Mesendoderm (in vitro differentiated cells): Measurements from ENCODE around the gene BTBD6.

ENCODE experiments used
- DNase-seq: peaks from one replicate; pipeline ENCODE4 v3.0.0; 2013
- H2AK5ac ChIP-seq: 2 replicates; pipeline ENCODE4 v1.6.1; 2013; ENCODE audit warnings: low read length, inconsistent platforms
- H2BK120ac ChIP-seq: 2 replicates; pipeline ENCODE4 v1.6.1; 2013; ENCODE audit warnings: low read depth, mild to moderate bottlenecking, low read length, moderate library complexity, mixed read lengths
- H2BK15ac ChIP-seq: replicated peaks from 2 replicates; pipeline ENCODE4 v1.6.1; 2013; ENCODE audit warnings: low read depth, mild to moderate bottlenecking, moderate library complexity
- H2BK5ac ChIP-seq: 2 replicates; pipeline ENCODE4 v1.6.1; 2013; ENCODE audit warnings: low read length, inconsistent platforms
- H3K18ac ChIP-seq: 2 replicates; pipeline ENCODE4 v1.6.1; 2013; ENCODE audit warnings: mild to moderate bottlenecking, low read length, mixed read lengths
- H3K23ac ChIP-seq: one replicate; pipeline ENCODE4 v1.6.1; 2013; ENCODE audit warnings: low read length
- H3K27ac ChIP-seq: 2 replicates; pipeline ENCODE4 v1.5.1; 2013; ENCODE audit warnings: low read depth, mild to moderate bottlenecking, inconsistent platforms, low read length, moderate library complexity
- H3K27me3 ChIP-seq: 2 replicates; pipeline ENCODE4 v1.6.1; 2013; ENCODE audit warnings: low read length, control low read depth, mild to moderate bottlenecking, inconsistent platforms; ENCODE audit not compliant: insufficient read depth, poor library complexity
- H3K36me3 ChIP-seq: 2 replicates; pipeline ENCODE4 v1.6.1; 2013; ENCODE audit warnings: low read length, inconsistent platforms; ENCODE audit not compliant: control insufficient read depth, insufficient read depth
- H3K4ac ChIP-seq: one replicate; pipeline ENCODE4 v1.6.1; 2013; ENCODE audit warnings: low read depth, mild to moderate bottlenecking, low read length, moderate library complexity
- H3K4me1 ChIP-seq: 2 replicates; pipeline ENCODE4 v1.6.1; 2013; ENCODE audit warnings: low read depth, low read length, inconsistent platforms; ENCODE audit not compliant: control insufficient read depth
- H3K4me2 ChIP-seq: 2 replicates; pipeline ENCODE4 v1.6.1; 2013; ENCODE audit warnings: low read length
- H3K4me3 ChIP-seq: 2 replicates; pipeline ENCODE4 v1.5.1; 2013; ENCODE audit warnings: mild to moderate bottlenecking, low read length
- H3K56ac ChIP-seq: one replicate; pipeline ENCODE4 v1.6.1; 2013; ENCODE audit warnings: low read length
- H3K79me1 ChIP-seq: 2 replicates; pipeline ENCODE4 v1.6.1; 2013; ENCODE audit warnings: low read length, inconsistent platforms
- H3K79me2 ChIP-seq: 2 replicates; pipeline ENCODE4 v1.6.1; 2013; ENCODE audit warnings: mild to moderate bottlenecking, low read length; ENCODE audit not compliant: control insufficient read depth, insufficient read depth
- H3K9ac ChIP-seq: 2 replicates; pipeline ENCODE4 v1.6.1; 2013; ENCODE audit warnings: low read length, inconsistent platforms
- H4K5ac ChIP-seq: one replicate; pipeline ENCODE4 v1.6.1; 2013; ENCODE audit warnings: low read length
- H4K8ac ChIP-seq: one replicate; pipeline ENCODE4 v1.6.1; 2013; ENCODE audit warnings: low read depth, mild to moderate bottlenecking, control low read depth, low read length, moderate library complexity
- WGBS: extraction: QIAGEN DNeasy Blood & Tissue Kit; methylation state at CpG from one replicate; pipeline ENCODE4 v1.1.7; 2013; ENCODE audit warnings: low lambda C conversion rate, missing lambda C conversion rate; ENCODE audit not compliant: insufficient coverage; ENCODE audit errors: extremely low coverage; 5-methylcytosine and 5-hydroxymethylcytosine counted together

BTBD6 gene

GRCh38 chr14:105268736-105269354 lies 20.5 kb downstream of the BTBD6 start:
- Histone ChIP-seq H3K56ac (no peak overlapping the region), H3K18ac (no peak overlapping the region), H3K4me3 (no peak overlapping the region), H3K4me2 (no peak overlapping the region), H3K36me3 (no peaks in the 10 kb centered on the region), H3K27ac (no peak overlapping the region), H3K4ac (no peak overlapping the region), H2BK15ac (no peak overlapping the region), H3K27me3 (no peaks in the 10 kb centered on the region), H3K23ac (no peak overlapping the region), H3K79me2 (no peaks in the 10 kb centered on the region), H3K4me1 (no peaks in the 10 kb centered on the region), H2BK5ac (no peak overlapping the region), H4K5ac (no peak overlapping the region), H3K9ac (no peak overlapping the region), H4K8ac (no peak overlapping the region), H2AK5ac (no peak overlapping the region), H2BK120ac (no peak overlapping the region), H3K79me1 (no peaks in the 10 kb centered on the region)
- DNase-seq: no peak
- WGBS: no CpG with 5 or more reads among the region's 18 CpGs

GRCh38 chr14:105269405-105269804 lies 21.1 kb downstream of the BTBD6 start:
- Histone ChIP-seq H3K27ac (no peak overlapping the region), H3K4me3 (no peak overlapping the region), H2AK5ac (no peak overlapping the region), H3K27me3 (no peaks in the 10 kb centered on the region), H3K23ac (no peak overlapping the region), H3K56ac (no peak overlapping the region), H2BK120ac (no peak overlapping the region), H3K79me1 (no peaks in the 10 kb centered on the region), H2BK15ac (no peak overlapping the region), H4K5ac (no peak overlapping the region), H3K4ac (no peak overlapping the region), H3K36me3 (no peaks in the 10 kb centered on the region), H3K4me2 (no peak overlapping the region), H3K9ac (no peak overlapping the region), H3K79me2 (no peaks in the 10 kb centered on the region), H3K4me1 (no peaks in the 10 kb centered on the region), H2BK5ac (no peak overlapping the region), H4K8ac (no peak overlapping the region), H3K18ac (no peak overlapping the region)
- no CpG with 5 or more reads among the region's 11 CpGs for WGBS
- DNase-seq: no peak

GRCh38 chr14:105271224-105271890 lies 23.0 kb downstream of the BTBD6 start:
- Histone ChIP-seq H2BK15ac (no peak overlapping the region), H3K9ac (no peak overlapping the region), H4K5ac (no peak overlapping the region), H3K4me2 (no peak overlapping the region), H3K18ac (no peak overlapping the region), H2BK120ac (no peak overlapping the region), H2AK5ac (no peak overlapping the region), H2BK5ac (no peak overlapping the region), H3K56ac (no peak overlapping the region), H3K36me3 (no peaks in the 10 kb centered on the region), H3K4ac (no peak overlapping the region), H3K23ac (no peak overlapping the region), H3K27me3 (no peaks in the 10 kb centered on the region), H3K27ac (no peak overlapping the region), H3K4me3 (no peak overlapping the region), H3K79me2 (no peaks in the 10 kb centered on the region), H3K4me1 (no peaks in the 10 kb centered on the region), H3K79me1 (no peaks in the 10 kb centered on the region), H4K8ac (no peak overlapping the region)
- no peak for DNase-seq
- WGBS: no CpG with 5 or more reads among the region's 22 CpGs

GRCh38 chr14:105272623-105273022 lies 24.3 kb downstream of the BTBD6 start:
- Histone ChIP-seq H3K4ac (no peak overlapping the region), H3K4me2 (no peak overlapping the region), H2BK15ac (no peak overlapping the region), H2BK5ac (no peak overlapping the region), H3K27me3 (no peaks in the 10 kb centered on the region), H3K79me2 (no peaks in the 10 kb centered on the region), H3K18ac (no peak overlapping the region), H2BK120ac (no peak overlapping the region), H3K4me1 (no peaks in the 10 kb centered on the region), H4K8ac (no peak overlapping the region), H3K79me1 (no peaks in the 10 kb centered on the region), H3K36me3 (no peaks in the 10 kb centered on the region), H4K5ac (no peak overlapping the region), H3K4me3 (no peak overlapping the region), H2AK5ac (no peak overlapping the region), H3K27ac (no peak overlapping the region), H3K9ac (no peak overlapping the region), H3K23ac (no peak overlapping the region), H3K56ac (no peak overlapping the region)
- DNase-seq: no peak
- WGBS: no CpG with 5 or more reads among the region's 15 CpGs

GRCh38 chr14:105273062-105273461 lies 24.7 kb downstream of the BTBD6 start:
- no peak overlapping the region for H2BK15ac ChIP-seq
- H3K79me1 ChIP-seq: no peaks in the 10 kb centered on the region
- H3K4me3 ChIP-seq: no peak overlapping the region
- no peak overlapping the region for H3K18ac ChIP-seq
- no peak overlapping the region for H3K4ac ChIP-seq
- no peak overlapping the region for H2AK5ac ChIP-seq
- no peaks in the 10 kb centered on the region for H3K79me2 ChIP-seq
- no peak overlapping the region for H3K4me2 ChIP-seq
- no peak overlapping the region for H3K9ac ChIP-seq
- H3K27me3 ChIP-seq: no peaks in the 10 kb centered on the region
- H3K4me1 ChIP-seq: no peaks in the 10 kb centered on the region
- no peak overlapping the region for H3K27ac ChIP-seq
- H3K56ac ChIP-seq: no peak overlapping the region
- no peak overlapping the region for H2BK5ac ChIP-seq
- no peak overlapping the region for H2BK120ac ChIP-seq
- H3K23ac ChIP-seq: no peak overlapping the region
- no peak for DNase-seq
- H4K8ac ChIP-seq: no peak overlapping the region
- no peak overlapping the region for H4K5ac ChIP-seq
- no peaks in the 10 kb centered on the region for H3K36me3 ChIP-seq
- WGBS: no CpG with 5 or more reads among the region's 12 CpGs

- no peaks in the 10 kb centered on the region for H3K79me2 ChIP-seq
- H3K4me1 ChIP-seq: no peaks in the 10 kb centered on the region
- no peak overlapping the region for H3K18ac ChIP-seq
- no peak overlapping the region for H3K27ac ChIP-seq
- DNase-seq: no peak
- no peak overlapping the region for H4K8ac ChIP-seq
- H3K56ac ChIP-seq: no peak overlapping the region
- no peak overlapping the region for H4K5ac ChIP-seq
- H3K4me2 ChIP-seq: no peak overlapping the region
- no CpG with 5 or more reads among the region's 6 CpGs for WGBS
- H2BK5ac ChIP-seq: no peak overlapping the region
- no peak overlapping the region for H3K4me3 ChIP-seq
- H3K4ac ChIP-seq: no peak overlapping the region
- H2AK5ac ChIP-seq: no peak overlapping the region
- H3K36me3 ChIP-seq: no peaks in the 10 kb centered on the region
- no peaks in the 10 kb centered on the region for H3K27me3 ChIP-seq
- no peak overlapping the region for H2BK120ac ChIP-seq
- H3K23ac ChIP-seq: no peak overlapping the region
- no peak overlapping the region for H3K9ac ChIP-seq
- H3K79me1 ChIP-seq: no peaks in the 10 kb centered on the region
- H2BK15ac ChIP-seq: no peak overlapping the region
These were observed 26.3 kb downstream of the BTBD6 start for GRCh38 chr14:105274637-105275036.
